ENCODE measurements around the gene NSA2. TPM values are rescaled to one million over a fixed set of nuclear protein-coding genes. Genes with fewer than 3 reads are reported as not detected.
A peak's percentile ranks its signal among the peaks of the same experiment; 100 is the strongest.

Gene NSA2
- total RNA-seq = 119 TPM

DNA sequence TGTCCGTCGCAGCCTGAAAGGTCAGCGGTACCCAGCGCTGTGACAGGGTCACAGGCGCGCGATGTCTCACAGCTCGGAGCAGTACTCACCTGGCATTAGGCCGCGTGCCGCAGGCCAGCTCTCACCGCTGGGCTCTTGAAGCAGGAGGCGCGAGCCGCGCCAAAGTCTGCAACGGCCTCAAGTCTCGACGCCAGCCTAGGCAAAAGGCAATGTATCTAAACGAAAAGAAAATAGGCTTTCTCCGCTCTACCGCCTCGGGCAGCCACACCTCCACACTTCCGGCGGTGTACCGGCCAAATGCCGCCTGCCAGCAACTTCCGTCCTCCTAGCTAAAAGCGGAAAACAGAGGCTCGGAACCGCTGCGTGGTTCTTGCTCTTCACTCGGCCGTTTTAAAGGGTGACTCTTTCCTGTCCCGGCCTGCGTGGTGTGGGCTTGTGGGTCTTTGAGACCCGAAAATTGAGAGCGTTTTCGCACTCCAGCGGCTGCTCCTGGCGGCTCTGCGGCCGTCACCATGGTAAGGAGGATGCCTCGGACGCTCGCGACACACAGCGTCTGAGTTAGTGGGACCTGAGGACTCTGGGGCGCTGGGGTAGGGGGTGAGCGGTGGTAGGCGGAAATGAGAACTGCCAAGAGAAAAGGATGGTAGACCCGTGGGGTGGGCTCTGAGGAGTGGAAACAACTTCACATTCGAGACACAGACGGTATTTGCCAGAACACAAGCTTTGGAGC is at the start of gene NSA2, which contains the start of gene GFM2:
Gene NSA2 (plus strand): TSS at position 401 of the 730 bp plus-strand sequence. CDS start 112 bp downstream, at position 513.
Gene GFM2 (minus strand): TSS at position 269 of the 730 bp plus-strand sequence. CDS start 3,375 bp downstream, outside the sequence.
- TF ChIP-seq, protein P1, sequence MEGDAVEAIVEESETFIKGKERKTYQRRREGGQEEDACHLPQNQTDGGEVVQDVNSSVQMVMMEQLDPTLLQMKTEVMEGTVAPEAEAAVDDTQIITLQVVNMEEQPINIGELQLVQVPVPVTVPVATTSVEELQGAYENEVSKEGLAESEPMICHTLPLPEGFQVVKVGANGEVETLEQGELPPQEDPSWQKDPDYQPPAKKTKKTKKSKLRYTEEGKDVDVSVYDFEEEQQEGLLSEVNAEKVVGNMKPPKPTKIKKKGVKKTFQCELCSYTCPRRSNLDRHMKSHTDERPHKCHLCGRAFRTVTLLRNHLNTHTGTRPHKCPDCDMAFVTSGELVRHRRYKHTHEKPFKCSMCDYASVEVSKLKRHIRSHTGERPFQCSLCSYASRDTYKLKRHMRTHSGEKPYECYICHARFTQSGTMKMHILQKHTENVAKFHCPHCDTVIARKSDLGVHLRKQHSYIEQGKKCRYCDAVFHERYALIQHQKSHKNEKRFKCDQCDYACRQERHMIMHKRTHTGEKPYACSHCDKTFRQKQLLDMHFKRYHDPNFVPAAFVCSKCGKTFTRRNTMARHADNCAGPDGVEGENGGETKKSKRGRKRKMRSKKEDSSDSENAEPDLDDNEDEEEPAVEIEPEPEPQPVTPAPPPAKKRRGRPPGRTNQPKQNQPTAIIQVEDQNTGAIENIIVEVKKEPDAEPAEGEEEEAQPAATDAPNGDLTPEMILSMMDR (IDR thresholded peaks at IDR 0.05) = no peak
- TF ChIP-seq POLR2A (IDR thresholded peaks at IDR 0.05) (no peak), POLR2AphosphoS5 (IDR thresholded peaks at IDR 0.05; ENCODE audit: insufficient read depth in 1 of 2, low read depth in 1 of 2) (peak; percentile 84 to 94)
- Histone ChIP-seq H3K9me3 (no peaks in the 10 kb centered on the region), H3K36me3 (peaks cover 0 to 12% of the 10 kb centered on the region in 2 donors), H3K4me1 (peaks cover 46% of the 10 kb centered on the region), H3K4me3 (peak within 1 kb of the TSS; percentile 57 to 90), H3K27ac (peak within 1 kb of the TSS; percentile 82), H3K27me3 (no peaks in the 10 kb centered on the region)
- no peak for DNase-seq (ENCODE audit: extremely low spot score in 2 of 2)
- intact Hi-C loops (cut with DNase I) = no loop called here

DNA sequence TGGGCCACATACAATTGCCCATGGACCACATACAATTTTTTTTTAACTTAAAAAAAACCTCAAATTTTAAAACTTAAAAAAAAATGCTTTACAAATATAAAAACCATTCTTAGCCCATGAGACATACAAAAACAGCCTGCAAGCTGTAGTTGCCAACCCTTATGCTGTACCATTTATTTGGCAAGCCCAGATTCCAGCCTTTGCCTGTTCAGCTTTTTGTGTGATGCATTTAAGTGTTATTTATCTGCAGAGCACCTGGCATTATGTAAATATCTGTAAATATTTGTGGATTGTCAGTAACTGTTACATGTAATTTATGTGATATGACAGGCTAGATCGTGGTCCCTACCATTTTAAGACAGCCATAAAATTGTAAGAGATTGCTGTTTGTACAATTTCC is 49.5 kb upstream of the NSA2 start:
- H3K36me3 ChIP-seq = peaks cover 0 to 55% of the 10 kb centered on the region in 2 donors

DNA sequence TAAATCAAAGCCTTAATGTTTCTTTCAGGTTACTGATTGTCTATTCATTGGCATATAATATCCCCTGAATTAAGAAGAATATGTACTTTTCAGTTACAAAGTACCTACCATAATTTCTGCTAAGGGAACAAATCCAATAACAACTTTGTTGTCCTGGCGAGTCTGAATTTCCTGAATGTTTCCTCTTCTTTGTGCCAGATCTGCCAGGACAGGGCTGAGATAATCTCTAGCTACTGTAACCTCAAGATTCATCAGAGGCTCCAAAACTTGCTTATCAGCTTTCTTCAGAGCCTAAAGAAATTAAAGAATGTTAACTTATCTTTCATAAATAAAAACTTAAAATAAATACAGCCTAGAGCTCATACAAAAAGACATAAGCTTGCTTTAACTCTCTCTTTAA is 44.8 kb upstream of the NSA2 start:
- intact Hi-C loops (cut with DNase I) = no loop called here
- Histone ChIP-seq H3K27me3 (no peaks in the 10 kb centered on the region), H3K4me3 (no peak overlapping the region), H3K4me1 (no peaks in the 10 kb centered on the region), H3K36me3 (peaks cover 0 to 59% of the 10 kb centered on the region in 2 donors), H3K9me3 (no peaks in the 10 kb centered on the region), H3K27ac (no peak overlapping the region)
- TF ChIP-seq POLR2AphosphoS5 (IDR thresholded peaks at IDR 0.05; ENCODE audit: insufficient read depth in 1 of 2, low read depth in 1 of 2) (no peak), POLR2A (IDR thresholded peaks at IDR 0.05) (no peak)
- TF ChIP-seq, protein P1 (IDR thresholded peaks at IDR 0.05) = no peak
- no peak for DNase-seq (ENCODE audit: extremely low spot score in 2 of 2)

More for the DNA sequence above, 49.5 kb upstream of the NSA2 start:
- no peak for DNase-seq (ENCODE audit: extremely low spot score in 2 of 2)
- Histone ChIP-seq H3K27ac (no peak overlapping the region), H3K4me3 (no peak overlapping the region), H3K9me3 (no peaks in the 10 kb centered on the region), H3K27me3 (no peaks in the 10 kb centered on the region), H3K4me1 (no peaks in the 10 kb centered on the region)
- intact Hi-C loops (cut with DNase I) = no loop called here
- TF ChIP-seq, protein P1 (IDR thresholded peaks at IDR 0.05) = no peak
- TF ChIP-seq POLR2AphosphoS5 (IDR thresholded peaks at IDR 0.05; ENCODE audit: insufficient read depth in 1 of 2, low read depth in 1 of 2) = no peak

DNA sequence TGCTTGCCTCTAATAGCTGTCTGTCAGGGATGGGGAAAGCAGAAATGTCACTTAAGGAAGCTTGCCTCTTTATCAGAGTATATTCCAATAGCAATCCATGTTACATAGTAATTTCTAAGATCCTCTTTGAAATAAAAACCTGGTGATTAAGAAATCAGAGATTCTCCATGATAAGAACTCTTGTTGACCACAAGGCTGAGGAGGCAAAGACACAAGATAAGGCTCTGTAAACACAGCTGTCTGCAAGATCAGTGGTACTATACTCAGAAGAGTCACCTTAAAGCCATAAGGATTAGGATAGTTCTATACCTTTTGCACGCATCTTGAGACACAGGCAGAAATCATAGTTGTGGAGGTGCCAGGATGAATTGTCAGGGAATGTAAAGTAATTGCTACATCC is 41.7 kb upstream of the NSA2 start:
- DNase-seq (ENCODE audit: extremely low spot score in 2 of 2) = no peak
- intact Hi-C loops (cut with DNase I) = no loop called here

More for the DNA sequence above, 41.7 kb upstream of the NSA2 start:
- TF ChIP-seq, protein P1 (IDR thresholded peaks at IDR 0.05) = no peak
- TF ChIP-seq POLR2A (IDR thresholded peaks at IDR 0.05) (no peak), POLR2AphosphoS5 (IDR thresholded peaks at IDR 0.05; ENCODE audit: insufficient read depth in 1 of 2, low read depth in 1 of 2) (no peak)
- H3K4me3 ChIP-seq = no peak overlapping the region
- H3K9me3 ChIP-seq = no peaks in the 10 kb centered on the region
- no peaks in the 10 kb centered on the region for H3K4me1 ChIP-seq
- H3K36me3 ChIP-seq = peaks cover 0 to 45% of the 10 kb centered on the region in 2 donors
- H3K27me3 ChIP-seq = no peaks in the 10 kb centered on the region
- no peak overlapping the region for H3K27ac ChIP-seq

Data from vagina (tissue), 2 donors.